GM18907 (cell line): Measurements from ENCODE around the gene AKAP13.

ENCODE experiments used
- ATAC-seq: cut with Tn5 transposase; IDR thresholded peaks from one replicate; pipeline ENCODE4 v1.9.1; 2021; ENCODE audit warnings: mild to moderate bottlenecking, moderate library complexity; ENCODE audit not compliant: unreplicated experiment

Gene AKAP13

DNA sequence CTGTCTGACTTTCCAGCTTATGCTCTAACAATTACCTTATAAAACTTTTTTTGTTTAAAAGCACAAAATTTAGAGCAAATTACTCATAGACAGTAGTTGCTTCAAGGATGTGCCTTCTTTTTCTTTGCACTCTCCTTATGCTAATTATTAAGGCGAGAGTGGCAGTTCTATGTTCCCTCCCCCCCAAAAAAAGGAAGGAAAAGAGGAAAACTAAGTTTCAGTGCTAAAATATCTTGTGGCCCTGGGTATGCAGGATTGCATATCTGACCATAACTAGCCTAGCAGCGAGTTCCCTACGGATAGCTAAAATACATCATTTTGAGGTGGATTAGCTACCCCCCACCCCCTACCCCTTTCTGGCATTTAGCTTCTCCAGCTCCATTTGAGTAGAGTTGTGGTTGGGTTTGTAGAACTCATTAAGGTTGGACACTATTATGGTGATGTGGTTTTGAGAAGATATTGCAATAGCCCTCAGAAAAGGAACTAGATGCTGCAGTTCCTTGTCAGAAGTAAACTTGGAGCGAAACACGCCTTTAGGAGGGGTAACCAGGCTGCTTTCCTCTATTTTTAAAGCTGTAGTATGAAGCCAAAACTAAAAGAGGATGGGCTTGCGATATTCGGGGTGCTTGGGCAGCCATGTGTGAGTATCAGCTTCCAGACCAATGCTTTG, 174.6 kb downstream of the AKAP13 start:
- peak; percentile 35 for ATAC-seq

DNA sequence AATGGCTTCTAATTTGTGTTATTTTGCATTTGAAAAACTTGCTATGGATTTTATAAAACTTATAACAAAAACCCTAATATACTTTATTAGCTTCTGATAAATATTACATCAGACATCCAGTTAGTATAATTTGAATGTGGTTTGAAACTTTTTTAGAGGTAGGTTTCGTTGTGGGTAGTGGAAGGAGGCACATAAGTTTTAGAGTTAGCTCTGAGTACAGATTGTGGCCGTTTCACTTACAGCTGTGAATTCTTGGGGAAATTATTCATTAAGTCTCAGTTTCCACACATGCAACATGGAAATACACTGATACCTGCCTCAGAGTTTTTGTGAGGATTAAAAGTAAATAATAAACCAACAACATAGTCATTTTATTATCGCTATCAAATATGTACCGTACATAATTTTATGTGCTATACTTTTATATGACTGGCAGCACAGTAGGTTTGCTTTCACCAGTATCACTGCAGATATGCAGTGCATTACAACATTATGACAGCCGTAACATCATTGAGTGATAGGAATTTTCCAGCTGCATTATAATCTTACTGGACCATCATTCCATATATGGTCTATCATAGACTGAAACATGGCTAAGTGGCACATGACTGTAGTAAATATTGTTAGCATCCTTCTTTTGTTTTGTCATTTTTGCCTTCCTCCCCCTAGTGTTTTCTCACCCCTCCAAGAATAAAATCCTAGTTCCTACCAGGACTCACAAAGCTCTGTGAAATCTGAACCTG, 175.6 kb downstream of the AKAP13 start:
- ATAC-seq: peak; percentile 81

DNA sequence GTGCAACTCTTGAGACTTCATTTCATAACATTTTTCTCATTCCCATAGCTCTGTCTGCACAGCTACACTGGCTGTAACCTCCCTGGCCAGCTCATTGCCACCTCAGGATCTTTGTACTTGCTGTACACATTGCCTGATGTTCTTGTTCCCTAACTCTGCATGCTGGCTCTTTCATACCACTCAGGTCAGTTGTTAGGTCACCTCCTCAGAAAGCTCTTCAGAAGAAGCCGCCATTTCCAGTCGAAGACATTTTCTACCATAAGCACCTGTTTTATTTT, 176.2 kb downstream of the AKAP13 start:
- no peak for ATAC-seq

DNA sequence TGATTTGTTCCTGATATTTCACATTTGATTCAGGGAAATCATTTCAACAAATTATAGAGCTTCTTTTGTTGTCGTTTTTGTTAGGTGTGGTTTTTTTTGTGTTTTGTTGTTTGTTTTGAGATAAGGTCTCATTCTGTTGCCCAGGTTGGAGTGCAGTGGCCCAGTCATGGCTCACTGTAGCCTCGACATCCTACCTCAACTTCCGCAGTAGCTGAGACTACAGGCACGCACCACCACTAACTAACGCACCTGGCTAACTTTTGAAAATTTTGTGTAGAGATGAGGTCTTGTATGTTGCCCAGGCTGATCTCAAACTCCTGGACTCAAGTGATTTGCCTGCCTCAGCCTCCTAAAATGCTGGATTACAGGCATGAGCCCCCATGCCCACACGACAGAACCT, 177.0 kb downstream of the AKAP13 start:
- no peak for ATAC-seq

DNA sequence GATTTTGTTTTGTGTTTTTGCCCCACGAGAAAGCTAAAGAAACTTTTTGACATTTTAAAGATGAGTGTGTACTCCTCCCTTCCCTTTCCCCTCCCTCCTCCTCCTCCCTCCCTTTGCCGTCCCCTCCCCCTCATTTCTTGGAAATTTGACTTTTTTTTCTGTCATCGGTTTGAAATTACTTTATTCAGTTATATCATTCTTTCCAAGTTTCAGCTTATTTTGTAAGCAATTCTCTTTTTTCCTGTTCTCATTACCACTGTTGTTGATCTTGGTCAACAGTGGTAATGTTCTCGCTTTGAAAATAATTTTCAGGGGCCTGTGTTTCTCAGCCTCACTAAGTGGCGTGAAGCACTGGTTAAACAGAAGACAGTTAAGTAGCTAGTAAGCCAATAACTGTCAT, 178.4 kb downstream of the AKAP13 start:
- ATAC-seq: no peak

DNA sequence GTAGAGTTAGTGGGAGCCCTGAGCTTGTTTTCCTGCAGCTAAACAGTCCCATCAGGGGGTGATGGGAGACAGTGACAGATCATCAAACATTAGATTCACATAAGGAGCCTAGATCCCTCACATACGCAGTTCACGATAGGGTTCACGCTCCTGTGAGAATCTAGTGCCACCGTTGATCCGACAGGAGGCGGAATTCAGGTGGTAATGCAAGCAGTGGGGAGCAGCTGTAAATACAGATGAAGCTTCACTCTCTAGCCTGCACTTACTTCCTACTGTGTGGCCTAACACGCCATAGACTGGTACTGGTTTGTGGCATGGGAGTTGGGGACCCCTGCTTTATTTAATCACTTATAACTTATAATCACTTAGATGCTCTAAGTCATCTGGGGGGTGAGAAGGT, 179.1 kb downstream of the AKAP13 start:
- no peak for ATAC-seq

DNA sequence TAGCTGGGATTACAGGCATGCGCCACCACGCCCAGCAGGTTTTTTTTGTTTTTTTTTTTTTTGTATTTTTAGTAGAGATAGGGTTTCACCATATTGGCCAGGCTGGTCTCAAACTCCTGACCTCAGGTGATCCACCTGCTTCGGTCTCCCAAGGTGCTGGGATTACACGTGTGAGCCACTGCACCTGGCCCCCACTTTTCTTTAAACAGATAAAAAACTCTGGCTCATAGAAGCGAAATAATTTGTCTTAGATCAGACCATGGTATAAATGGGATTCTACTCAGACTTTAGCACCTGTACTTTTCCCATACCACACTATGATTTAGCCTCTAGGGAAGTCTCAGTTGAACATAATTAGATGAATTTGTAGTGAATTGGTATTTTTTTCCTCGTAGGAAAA, 182.4 kb downstream of the AKAP13 start:
- no peak for ATAC-seq

DNA sequence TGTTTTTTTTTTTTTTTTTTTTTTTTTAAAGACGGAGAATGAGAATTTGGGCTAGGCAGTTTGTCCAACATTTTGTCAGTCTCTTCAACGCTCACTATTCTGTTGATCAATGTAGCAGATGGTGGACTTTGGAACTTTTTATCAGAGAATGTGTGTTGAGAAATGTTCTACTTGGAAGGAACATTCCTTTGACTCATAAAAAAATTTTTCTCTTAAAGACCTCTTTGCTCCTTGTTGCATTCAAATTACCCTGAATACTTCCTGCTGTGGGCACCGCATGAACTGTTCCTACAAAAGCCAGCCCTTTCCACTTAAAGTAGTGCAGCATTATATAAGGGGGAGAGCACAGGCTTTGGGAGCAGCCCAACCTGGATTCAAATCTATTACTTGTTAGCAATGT, 182.9 kb downstream of the AKAP13 start:
- no peak for ATAC-seq

DNA sequence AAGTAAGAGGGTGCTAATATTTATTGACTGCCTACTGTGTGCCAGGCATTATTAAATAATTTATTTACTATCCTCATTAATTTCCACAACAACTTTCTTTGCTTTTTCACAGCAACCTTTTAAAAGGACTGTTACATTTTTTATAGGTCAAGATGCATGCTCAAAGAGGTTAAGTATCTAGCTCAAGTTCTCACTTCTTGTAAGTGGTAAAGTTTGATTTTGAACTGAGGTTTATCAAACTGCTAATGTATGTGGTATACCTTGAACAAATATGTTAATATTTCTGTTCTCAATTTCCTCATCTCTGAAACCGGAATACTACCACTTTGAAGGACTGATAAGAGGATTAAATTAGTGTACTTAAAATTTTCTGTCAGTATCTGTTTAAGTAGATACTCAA, 183.3 kb downstream of the AKAP13 start:
- no peak for ATAC-seq

DNA sequence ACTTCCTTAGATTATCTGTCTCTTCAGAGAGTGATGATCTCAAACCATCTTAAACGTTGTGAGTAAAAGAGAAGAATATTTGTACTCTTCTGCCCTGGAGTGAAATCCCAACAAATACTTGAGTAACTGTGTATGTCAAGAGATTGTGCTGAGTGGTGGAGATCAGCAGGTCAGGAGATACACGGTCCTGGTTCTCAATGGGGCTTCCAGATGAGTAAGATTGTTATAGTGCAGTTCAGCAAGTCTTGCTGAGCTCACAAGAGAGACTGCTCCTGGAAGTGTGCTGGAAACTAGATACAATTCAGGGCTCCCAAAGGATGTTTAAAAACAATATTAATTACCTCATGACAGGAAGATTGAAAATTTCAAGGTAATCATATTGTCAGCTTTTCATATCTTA, 184.3 kb downstream of the AKAP13 start:
- ATAC-seq: no peak

DNA sequence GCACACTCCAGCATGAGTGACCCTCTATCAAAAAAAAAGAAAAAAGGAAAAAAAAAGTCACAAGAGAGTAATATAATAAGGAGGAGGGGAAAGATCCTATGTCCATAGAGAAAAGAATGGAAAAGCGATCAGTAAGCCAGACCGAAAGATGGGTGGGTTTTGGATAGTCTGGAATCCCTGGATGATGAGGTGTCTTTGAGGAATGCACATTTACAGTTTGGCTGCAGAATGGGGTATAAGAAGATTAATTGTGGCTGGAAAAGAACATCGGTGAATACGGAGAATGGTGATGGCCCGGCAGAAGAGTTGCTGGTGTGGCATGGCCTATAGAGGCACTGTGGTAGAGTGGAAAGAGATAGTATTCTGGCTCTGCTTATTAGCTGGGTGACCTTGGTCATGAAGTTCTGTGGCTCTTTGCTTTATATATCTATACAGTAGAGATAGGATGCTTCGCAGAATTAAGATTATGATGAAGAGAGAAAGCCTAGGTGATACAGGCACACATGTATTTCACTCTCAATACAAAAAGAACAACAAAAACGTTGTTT, 187.9 kb downstream of the AKAP13 start:
- no peak for ATAC-seq

DNA sequence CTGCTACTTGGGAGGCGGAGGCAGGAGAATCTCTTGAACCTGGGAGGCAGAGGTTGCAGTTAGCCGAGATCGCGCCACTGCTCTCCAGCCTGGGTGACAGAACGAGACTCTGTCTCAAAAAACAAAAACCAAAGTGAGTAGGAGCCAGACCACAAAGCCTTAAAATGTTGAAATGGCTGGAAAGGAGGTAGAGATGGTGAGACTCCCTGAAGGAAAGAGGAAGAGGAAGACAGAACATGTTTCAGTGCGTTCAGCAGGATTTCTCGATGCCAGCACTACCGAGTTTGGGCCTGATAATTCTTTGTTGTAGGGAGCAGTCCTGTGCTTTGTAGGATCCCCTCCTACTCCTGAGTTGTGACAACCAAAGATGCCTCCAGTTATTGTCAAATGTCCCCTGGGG, 189.9 kb downstream of the AKAP13 start:
- ATAC-seq: no peak

DNA sequence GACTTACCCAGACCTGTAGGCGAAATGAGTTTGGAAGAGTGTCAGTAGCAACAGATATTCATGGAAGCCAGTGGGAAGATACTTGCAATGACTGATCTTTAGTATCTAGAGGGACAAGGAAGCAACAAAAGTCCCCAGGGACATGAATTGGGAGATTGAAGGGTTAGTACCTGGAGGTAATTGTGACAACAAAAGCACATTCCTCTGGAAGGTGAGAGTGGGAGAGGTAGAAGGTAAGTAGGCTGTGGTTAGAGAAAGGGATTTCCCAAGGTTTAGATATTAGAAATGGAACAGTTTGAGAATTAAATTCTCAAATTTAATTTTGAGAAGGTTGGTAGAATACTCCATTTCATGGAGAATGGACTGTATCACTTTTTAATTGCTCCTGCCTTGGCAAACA, 191.4 kb downstream of the AKAP13 start:
- ATAC-seq: no peak

DNA sequence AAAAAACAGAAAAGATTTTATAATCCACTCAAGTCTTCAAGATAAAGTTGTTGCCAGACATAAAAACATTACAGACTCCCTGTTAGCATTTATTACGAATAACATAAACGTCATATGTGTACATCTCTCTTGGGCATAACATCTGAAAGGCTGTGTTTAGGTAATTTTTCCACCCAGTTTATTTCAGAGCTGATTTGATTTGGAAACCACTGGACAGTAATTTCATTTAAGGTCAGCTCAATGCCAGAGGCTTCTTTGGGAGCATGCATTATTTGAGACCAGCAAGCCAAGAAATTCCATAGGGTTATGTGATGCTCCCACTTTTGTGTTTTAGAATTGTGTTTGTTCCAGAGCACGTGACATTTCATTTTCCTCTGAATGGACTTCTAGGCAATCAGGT, 196.0 kb downstream of the AKAP13 start:
- no peak for ATAC-seq

DNA sequence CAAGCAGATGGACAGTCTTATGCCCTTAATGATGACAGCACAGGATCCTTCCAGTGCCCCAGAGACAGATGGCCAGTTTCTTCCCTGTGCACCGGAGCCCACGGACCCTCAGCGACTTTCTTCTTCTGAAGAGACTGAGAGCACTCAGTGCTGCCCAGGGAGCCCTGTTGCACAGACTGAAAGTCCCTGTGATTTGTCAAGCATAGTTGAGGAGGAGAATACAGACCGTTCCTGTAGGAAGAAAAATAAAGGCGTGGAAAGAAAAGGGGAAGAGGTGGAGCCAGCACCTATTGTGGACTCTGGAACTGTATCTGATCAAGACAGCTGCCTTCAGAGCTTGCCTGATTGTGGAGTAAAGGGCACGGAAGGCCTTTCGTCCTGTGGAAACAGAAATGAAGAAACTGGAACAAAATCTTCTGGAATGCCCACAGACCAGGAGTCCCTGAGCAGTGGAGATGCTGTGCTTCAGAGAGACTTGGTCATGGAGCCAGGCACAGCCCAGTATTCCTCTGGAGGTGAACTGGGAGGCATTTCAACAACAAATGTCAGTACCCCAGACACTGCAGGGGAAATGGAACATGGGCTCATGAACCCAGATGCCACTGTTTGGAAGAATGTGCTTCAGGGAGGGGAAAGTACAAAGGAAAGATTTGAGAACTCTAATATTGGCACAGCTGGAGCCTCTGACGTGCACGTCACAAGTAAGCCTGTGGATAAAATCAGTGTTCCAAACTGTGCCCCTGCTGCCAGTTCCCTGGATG, 198.7 kb downstream of the AKAP13 start:
- no peak for ATAC-seq

DNA sequence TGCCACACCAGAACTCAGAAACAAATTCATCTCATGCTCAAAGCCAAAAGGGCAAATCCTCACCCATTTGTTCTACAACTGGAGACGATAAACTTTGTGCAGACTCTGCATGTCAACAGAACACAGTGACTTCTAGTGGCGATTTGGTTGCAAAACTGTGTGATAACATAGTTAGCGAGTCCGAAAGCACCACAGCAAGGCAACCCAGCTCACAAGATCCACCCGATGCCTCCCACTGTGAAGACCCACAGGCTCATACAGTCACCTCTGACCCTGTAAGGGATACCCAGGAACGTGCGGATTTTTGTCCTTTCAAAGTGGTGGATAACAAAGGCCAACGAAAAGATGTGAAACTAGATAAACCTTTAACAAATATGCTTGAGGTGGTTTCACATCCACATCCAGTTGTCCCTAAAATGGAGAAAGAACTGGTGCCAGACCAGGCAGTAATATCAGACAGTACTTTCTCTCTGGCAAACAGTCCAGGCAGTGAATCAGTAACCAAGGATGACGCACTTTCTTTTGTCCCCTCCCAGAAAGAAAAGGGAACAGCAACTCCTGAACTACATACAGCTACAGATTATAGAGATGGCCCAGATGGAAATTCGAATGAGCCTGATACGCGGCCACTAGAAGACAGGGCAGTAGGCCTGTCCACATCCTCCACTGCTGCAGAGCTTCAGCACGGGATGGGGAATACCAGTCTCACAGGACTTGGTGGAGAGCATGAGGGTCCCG, 199.7 kb downstream of the AKAP13 start:
- ATAC-seq: peak; percentile 27

DNA sequence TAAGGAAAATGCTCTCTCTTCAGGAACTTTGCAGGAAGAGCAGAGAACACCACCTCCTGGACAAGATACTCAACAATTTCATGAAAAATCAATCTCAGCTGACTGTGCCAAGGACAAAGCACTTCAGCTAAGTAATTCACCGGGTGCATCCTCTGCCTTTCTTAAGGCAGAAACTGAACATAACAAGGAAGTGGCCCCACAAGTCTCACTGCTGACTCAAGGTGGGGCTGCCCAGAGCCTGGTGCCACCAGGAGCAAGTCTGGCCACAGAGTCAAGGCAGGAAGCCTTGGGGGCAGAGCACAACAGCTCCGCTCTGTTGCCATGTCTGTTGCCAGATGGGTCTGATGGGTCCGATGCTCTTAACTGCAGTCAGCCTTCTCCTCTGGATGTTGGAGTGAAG, 200.5 kb downstream of the AKAP13 start:
- no peak for ATAC-seq

DNA sequence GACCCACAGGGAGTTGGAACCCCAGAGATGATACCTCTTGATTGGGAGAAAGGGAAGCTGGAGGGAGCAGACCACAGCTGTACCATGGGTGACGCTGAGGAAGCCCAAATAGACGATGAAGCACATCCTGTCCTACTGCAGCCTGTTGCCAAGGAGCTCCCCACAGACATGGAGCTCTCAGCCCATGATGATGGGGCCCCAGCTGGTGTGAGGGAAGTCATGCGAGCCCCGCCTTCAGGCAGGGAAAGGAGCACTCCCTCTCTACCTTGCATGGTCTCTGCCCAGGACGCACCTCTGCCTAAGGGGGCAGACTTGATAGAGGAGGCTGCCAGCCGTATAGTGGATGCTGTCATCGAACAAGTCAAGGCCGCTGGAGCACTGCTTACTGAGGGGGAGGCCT, 201.1 kb downstream of the AKAP13 start:
- no peak for ATAC-seq

DNA sequence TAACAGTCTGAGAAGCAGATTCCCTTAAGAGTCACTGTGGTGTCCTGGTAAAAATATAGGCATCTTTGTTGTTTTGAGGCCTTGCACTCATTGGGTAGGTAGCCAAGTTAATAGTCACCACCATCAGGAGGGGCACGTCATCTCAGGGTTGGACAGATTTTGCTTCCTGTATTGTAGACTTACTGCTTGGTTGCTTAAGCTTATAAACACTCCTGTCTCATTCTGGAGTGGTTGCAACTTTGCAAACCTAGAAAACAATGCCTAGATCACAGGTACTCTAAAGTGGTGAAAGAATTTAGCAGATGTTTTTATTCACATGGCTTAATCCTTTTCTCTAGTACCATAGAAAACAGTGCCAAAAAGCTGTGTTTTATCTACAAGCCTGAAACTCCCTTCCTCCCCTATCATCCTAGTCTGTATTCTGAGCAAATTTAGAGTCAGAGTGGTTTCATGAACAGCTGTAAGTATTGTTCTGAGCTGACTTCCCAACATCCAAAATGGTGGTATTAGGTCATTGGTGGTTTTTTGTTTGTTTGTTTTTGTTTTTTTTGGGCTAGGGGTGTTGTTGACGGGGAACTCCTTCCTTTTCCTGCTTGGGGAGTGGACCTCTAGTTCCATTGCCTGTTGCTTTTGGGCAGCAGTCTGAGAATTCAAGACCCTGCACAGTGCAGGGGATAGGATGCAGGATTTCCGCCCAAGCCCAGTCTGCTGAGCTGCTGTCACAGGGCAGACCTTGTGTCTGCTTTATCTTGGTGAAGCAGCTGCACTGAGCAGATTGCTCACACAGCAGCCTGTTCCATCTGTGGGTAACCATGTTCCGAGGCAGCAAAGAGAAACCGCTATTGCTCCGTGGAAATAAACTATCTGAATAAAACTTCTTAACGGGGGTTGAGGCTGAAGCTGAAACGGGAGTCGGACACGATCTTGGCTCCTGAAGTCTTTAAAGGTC, 202.0 kb downstream of the AKAP13 start:
- ATAC-seq: peak; percentile 46

DNA sequence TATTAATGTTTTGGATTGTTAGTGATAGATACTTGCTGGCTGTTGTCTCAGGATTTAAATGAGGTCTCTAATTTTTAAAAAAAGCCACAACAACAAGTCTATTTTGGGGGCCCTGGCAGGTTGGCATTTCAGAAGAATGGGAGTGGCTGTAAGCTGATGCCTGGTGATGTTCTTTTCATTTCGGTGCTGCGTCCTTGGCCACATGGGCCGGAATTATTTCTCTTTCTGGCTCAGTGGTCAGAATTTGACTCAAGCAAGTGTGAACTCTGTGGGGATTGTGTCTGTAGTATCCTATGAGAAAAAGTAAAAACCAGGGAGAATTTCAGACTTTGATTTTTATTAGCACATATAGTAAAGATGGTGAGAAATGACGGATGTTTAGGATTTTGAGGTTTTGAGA, 203.0 kb downstream of the AKAP13 start:
- ATAC-seq: no peak
